ENCODE data around the gene EBF3. TPM values are rescaled to one million over a fixed set of nuclear protein-coding genes. Genes with fewer than 3 reads are reported as not detected.

The EBF3 gene
- total RNA-seq, 1 experiment from 2014 or later = not detected

- Mint-ChIP-seq H3K4me3 (ENCODE audit: unreplicated experiment) (no peak overlapping the region), H3K36me3 (ENCODE audit: insufficient read depth, unreplicated experiment) (no peaks in the 10 kb centered on the region), H3K27me3 (ENCODE audit: insufficient read depth, unreplicated experiment) (no peaks in the 10 kb centered on the region), H3K27ac (ENCODE audit: low read depth, unreplicated experiment) (no peak overlapping the region), H3K9me3 (ENCODE audit: unreplicated experiment) (peaks cover 6% of the 10 kb centered on the region), H3K4me1 (ENCODE audit: insufficient read depth, unreplicated experiment) (no peaks in the 10 kb centered on the region)
- BruUV-seq (replicated peaks) = no TSS peak
- ChIA-PET POLR2A (no interaction called here), CTCF (no interaction called here)
- no peak for TF ChIP-seq CTCF (IDR thresholded peaks at IDR 0.05; ENCODE audit: unreplicated experiment)
- no peak for DNase-seq (ENCODE audit: unreplicated experiment)
- intact Hi-C loops (cut with micrococcal nuclease) = no loop called here
Observed at GRCh38 chr10:129909080-129909479, 55.0 kb downstream of the EBF3 start.

- no peak for TF ChIP-seq CTCF (IDR thresholded peaks at IDR 0.05; ENCODE audit: unreplicated experiment)
- no peak for DNase-seq (ENCODE audit: unreplicated experiment)
- intact Hi-C loops (cut with micrococcal nuclease) = no loop called here
- H3K27me3 Mint-ChIP-seq (ENCODE audit: insufficient read depth, unreplicated experiment) = no peaks in the 10 kb centered on the region
- POLR2A ChIA-PET = interaction anchor here (0.7 kb wide), 1 partner anchor 21 kb away, joined by 3 read pairs; no protein-coding TSS in a partner anchor
- no peaks in the 10 kb centered on the region for H3K4me1 Mint-ChIP-seq (ENCODE audit: insufficient read depth, unreplicated experiment)
- H3K36me3 Mint-ChIP-seq (ENCODE audit: insufficient read depth, unreplicated experiment) = no peaks in the 10 kb centered on the region
- CTCF ChIA-PET = no interaction called here
- no TSS peak for BruUV-seq (replicated peaks)
- peaks cover 8% of the 10 kb centered on the region for H3K9me3 Mint-ChIP-seq (ENCODE audit: unreplicated experiment)
- no peak overlapping the region for H3K4me3 Mint-ChIP-seq (ENCODE audit: unreplicated experiment)
- H3K27ac Mint-ChIP-seq (ENCODE audit: low read depth, unreplicated experiment) = no peak overlapping the region
Observed at GRCh38 chr10:129908406-129908805, 55.7 kb downstream of the EBF3 start.

- H3K27me3 Mint-ChIP-seq (ENCODE audit: insufficient read depth, unreplicated experiment) = no peaks in the 10 kb centered on the region
- CTCF ChIA-PET = no interaction called here
- TF ChIP-seq CTCF (IDR thresholded peaks at IDR 0.05; ENCODE audit: unreplicated experiment) = no peak
- H3K4me3 Mint-ChIP-seq (ENCODE audit: unreplicated experiment) = no peak overlapping the region
- peaks cover 8% of the 10 kb centered on the region for H3K9me3 Mint-ChIP-seq (ENCODE audit: unreplicated experiment)
- intact Hi-C loops (cut with micrococcal nuclease) = no loop called here
- no peak overlapping the region for H3K27ac Mint-ChIP-seq (ENCODE audit: low read depth, unreplicated experiment)
- H3K4me1 Mint-ChIP-seq (ENCODE audit: insufficient read depth, unreplicated experiment) = no peaks in the 10 kb centered on the region
- H3K36me3 Mint-ChIP-seq (ENCODE audit: insufficient read depth, unreplicated experiment) = no peaks in the 10 kb centered on the region
- no peak for DNase-seq (ENCODE audit: unreplicated experiment)
- POLR2A ChIA-PET = no interaction called here
- no TSS peak for BruUV-seq (replicated peaks)
Observed at GRCh38 chr10:129905553-129905952, 58.5 kb downstream of the EBF3 start.

GRCh38 chr10:129904323-129904722, 59.8 kb downstream of the EBF3 start:
- no peaks in the 10 kb centered on the region for H3K4me1 Mint-ChIP-seq (ENCODE audit: insufficient read depth, unreplicated experiment)
- H3K4me3 Mint-ChIP-seq (ENCODE audit: unreplicated experiment) = no peak overlapping the region
- ChIA-PET CTCF (no interaction called here), POLR2A (no interaction called here)
- no TSS peak for BruUV-seq (replicated peaks)
- no peak for TF ChIP-seq CTCF (IDR thresholded peaks at IDR 0.05; ENCODE audit: unreplicated experiment)
- H3K27me3 Mint-ChIP-seq (ENCODE audit: insufficient read depth, unreplicated experiment) = no peaks in the 10 kb centered on the region
- DNase-seq (ENCODE audit: unreplicated experiment) = no peak
- H3K27ac Mint-ChIP-seq (ENCODE audit: low read depth, unreplicated experiment) = no peak overlapping the region
- H3K9me3 Mint-ChIP-seq (ENCODE audit: unreplicated experiment) = peaks cover 8% of the 10 kb centered on the region
- intact Hi-C loops (cut with micrococcal nuclease) = no loop called here
- no peaks in the 10 kb centered on the region for H3K36me3 Mint-ChIP-seq (ENCODE audit: insufficient read depth, unreplicated experiment)
